Measurements from ENCODE around the gene MKLN1.
A peak's percentile ranks its signal among the peaks of the same experiment; 100 is the strongest.
"Not testable (repeated sequence)": the region's sequence is repeated elsewhere in the genome, so short reads cannot be mapped to it uniquely, and the experiment has no call there.

The MKLN1 gene

GRCh38 chr7:131327626-131328376 lies at the start of gene MKLN1:
MKLN1 (plus strand) TSS chr7:131327876; CDS start chr7:131327900, 24 bp downstream.
- DNase-seq (ENCODE audit: low spot score) = peak; percentile 92

- DNase-seq (ENCODE audit: low spot score) = no peak
Observed at GRCh38 chr7:131279044-131279443, 48.6 kb upstream of the MKLN1 start.

- DNase-seq (ENCODE audit: low spot score) = no peak
Observed at GRCh38 chr7:131281266-131282048, 46.2 kb upstream of the MKLN1 start.

- no peak for DNase-seq (ENCODE audit: low spot score)
Observed at GRCh38 chr7:131284702-131285419, 42.8 kb upstream of the MKLN1 start.

- no peak for DNase-seq (ENCODE audit: low spot score)
Observed at GRCh38 chr7:131285556-131285955, 42.1 kb upstream of the MKLN1 start.

GRCh38 chr7:131288450-131288849 lies 39.2 kb upstream of the MKLN1 start:
- no peak for DNase-seq (ENCODE audit: low spot score)

- DNase-seq (ENCODE audit: low spot score) = no peak
Observed at GRCh38 chr7:131289051-131289450, 38.6 kb upstream of the MKLN1 start.

- no peak for DNase-seq (ENCODE audit: low spot score)
Observed at GRCh38 chr7:131292141-131292905, 35.4 kb upstream of the MKLN1 start.

- no peak for DNase-seq (ENCODE audit: low spot score)
Observed at GRCh38 chr7:131293018-131293417, 34.7 kb upstream of the MKLN1 start.

GRCh38 chr7:131294553-131294952 lies 33.1 kb upstream of the MKLN1 start:
- DNase-seq (ENCODE audit: low spot score) = no peak

GRCh38 chr7:131298608-131298992 lies 29.1 kb upstream of the MKLN1 start:
- no peak for DNase-seq (ENCODE audit: low spot score)

GRCh38 chr7:131299074-131299473 lies 28.6 kb upstream of the MKLN1 start:
- DNase-seq (ENCODE audit: low spot score) = no peak

- no peak for DNase-seq (ENCODE audit: low spot score)
Observed at GRCh38 chr7:131300078-131300477, 27.6 kb upstream of the MKLN1 start.

GRCh38 chr7:131300572-131301466 lies 26.9 kb upstream of the MKLN1 start:
- DNase-seq (ENCODE audit: low spot score) = no peak

GRCh38 chr7:131302446-131302845 lies 25.2 kb upstream of the MKLN1 start:
- no peak for DNase-seq (ENCODE audit: low spot score)

GRCh38 chr7:131302876-131303707 lies 24.6 kb upstream of the MKLN1 start:
- peak; percentile 31 for DNase-seq (ENCODE audit: low spot score)

- no peak for DNase-seq (ENCODE audit: low spot score)
Observed at GRCh38 chr7:131305152-131305551, 22.5 kb upstream of the MKLN1 start.

GRCh38 chr7:131306041-131306440 lies 21.6 kb upstream of the MKLN1 start:
- not testable (repeated sequence) for DNase-seq (ENCODE audit: low spot score)

GRCh38 chr7:131306777-131307176 lies 20.9 kb upstream of the MKLN1 start:
- DNase-seq (ENCODE audit: low spot score) = no peak

- DNase-seq (ENCODE audit: low spot score) = no peak
Observed at GRCh38 chr7:131307627-131308026, 20.0 kb upstream of the MKLN1 start.

Data from NAMALWA (cell line).